Measurements from ENCODE around the gene NOX5. TPM values are rescaled to one million over a fixed set of nuclear protein-coding genes. Genes with fewer than 3 reads are reported as not detected.

The NOX5 gene
- polyA plus RNA-seq, 4 donors: 0.30 to 1.4 (median 0.78) TPM

- no peak for DNase-seq (ENCODE audit: low read depth in 4 of 4, low spot score in 2 of 4)
Measured at GRCh38 chr15:69015591-69015990, 1.1 kb downstream of the NOX5 start.

- no peak for DNase-seq (ENCODE audit: low read depth in 4 of 4, low spot score in 2 of 4)
Measured at GRCh38 chr15:69016021-69016595, 1.6 kb downstream of the NOX5 start.

- DNase-seq (ENCODE audit: low read depth in 4 of 4, low spot score in 2 of 4): no peak
Measured at GRCh38 chr15:69017978-69018377, 3.5 kb downstream of the NOX5 start.

- DNase-seq (ENCODE audit: low read depth in 4 of 4, low spot score in 2 of 4): no peak
Measured at GRCh38 chr15:69018951-69019350, 4.5 kb downstream of the NOX5 start.

GRCh38 chr15:69021895-69022294, 7.4 kb downstream of the NOX5 start:
- DNase-seq (ENCODE audit: low read depth in 4 of 4, low spot score in 2 of 4): no peak

GRCh38 chr15:69025320-69025719, 10.8 kb downstream of the NOX5 start:
- no peak for DNase-seq (ENCODE audit: low read depth in 4 of 4, low spot score in 2 of 4)

- no peak for DNase-seq (ENCODE audit: low read depth in 4 of 4, low spot score in 2 of 4)
Measured at GRCh38 chr15:69026355-69026754, 11.9 kb downstream of the NOX5 start.

GRCh38 chr15:69027976-69028518, 13.6 kb downstream of the NOX5 start:
- DNase-seq (ENCODE audit: low read depth in 4 of 4, low spot score in 2 of 4): no peak

- DNase-seq (ENCODE audit: low read depth in 4 of 4, low spot score in 2 of 4): peak in 2 of 4 donors; percentile 19 to 51
Measured at GRCh38 chr15:69031013-69032001, 16.8 kb downstream of the NOX5 start.

- no peak for DNase-seq (ENCODE audit: low read depth in 4 of 4, low spot score in 2 of 4)
Measured at GRCh38 chr15:69032031-69032430, 17.5 kb downstream of the NOX5 start.

- no peak for DNase-seq (ENCODE audit: low read depth in 4 of 4, low spot score in 2 of 4)
Measured at GRCh38 chr15:69032703-69033373, 18.3 kb downstream of the NOX5 start.

- DNase-seq (ENCODE audit: low read depth in 4 of 4, low spot score in 2 of 4): no peak
Measured at GRCh38 chr15:69034352-69034751, 19.9 kb downstream of the NOX5 start.

- no peak for DNase-seq (ENCODE audit: low read depth in 4 of 4, low spot score in 2 of 4)
Measured at GRCh38 chr15:69035205-69035917, 20.9 kb downstream of the NOX5 start.

- DNase-seq (ENCODE audit: low read depth in 4 of 4, low spot score in 2 of 4): no peak
Measured at GRCh38 chr15:69035918-69036258, 21.4 kb downstream of the NOX5 start.

- DNase-seq (ENCODE audit: low read depth in 4 of 4, low spot score in 2 of 4): no peak
Measured at GRCh38 chr15:69036826-69037225, 22.3 kb downstream of the NOX5 start.

- no peak for DNase-seq (ENCODE audit: low read depth in 4 of 4, low spot score in 2 of 4)
Measured at GRCh38 chr15:69037482-69037881, 23.0 kb downstream of the NOX5 start.

GRCh38 chr15:69037977-69038376, 23.5 kb downstream of the NOX5 start:
- no peak for DNase-seq (ENCODE audit: low read depth in 4 of 4, low spot score in 2 of 4)

- DNase-seq (ENCODE audit: low read depth in 4 of 4, low spot score in 2 of 4): no peak
Measured at GRCh38 chr15:69038508-69038907, 24.0 kb downstream of the NOX5 start.

GRCh38 chr15:69039516-69040225, 25.2 kb downstream of the NOX5 start:
- no peak for DNase-seq (ENCODE audit: low read depth in 4 of 4, low spot score in 2 of 4)

GRCh38 chr15:69042531-69042930, 28.0 kb downstream of the NOX5 start:
- DNase-seq (ENCODE audit: low read depth in 4 of 4, low spot score in 2 of 4): no peak

All from left renal cortex interstitium (tissue), 4 donors.